ENCODE results near the gene TMIE. TPM values are rescaled to one million over a fixed set of nuclear protein-coding genes. Genes with fewer than 3 reads are reported as not detected.

TMIE gene
- polyA plus RNA-seq, 1 donor (not counting 4 experiments of a cell fraction or from before 2014, with no cell fraction given): 0.07 TPM

DNA sequence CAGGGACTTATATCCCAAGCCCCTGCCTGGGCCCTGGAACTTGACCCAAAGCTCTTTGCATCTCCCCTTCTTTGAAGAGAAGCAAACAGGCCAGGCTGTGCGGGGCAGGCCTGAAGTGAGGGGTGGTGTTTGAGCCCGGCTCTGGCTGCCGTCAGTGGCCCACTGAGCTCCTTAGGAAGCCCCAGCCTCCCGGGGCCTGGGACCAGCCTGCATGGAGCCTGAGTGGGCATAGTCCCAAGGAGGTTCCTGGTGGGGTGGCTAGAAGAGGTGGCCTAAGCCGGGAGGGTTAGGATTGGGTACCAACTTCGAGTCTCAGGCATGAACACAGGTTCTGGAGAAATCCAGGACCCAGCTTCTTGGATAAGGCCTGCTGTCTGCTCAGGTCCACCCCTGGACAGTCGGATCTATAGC, 6.4 kb downstream of the TMIE start:
- no peaks in the 10 kb centered on the region for H3K9me3 ChIP-seq (ENCODE audit: control insufficient read depth, low read depth, low read length)
- no peaks in the 10 kb centered on the region for H3K9me1 ChIP-seq (ENCODE audit: control insufficient read depth, extremely low read depth, insufficient read depth, low read length)
- no peaks in the 10 kb centered on the region for H4K20me1 ChIP-seq (ENCODE audit: control insufficient read depth, extremely low read depth, insufficient read depth, low read length)
- H3K27me3 ChIP-seq (ENCODE audit: control insufficient read depth, extremely low read depth, insufficient read depth, low read length): peaks cover 14% of the 10 kb centered on the region
- no peak overlapping the region for H3K4me2 ChIP-seq (ENCODE audit: control insufficient read depth, extremely low read depth, insufficient read depth, low read depth, low read length)
- no peak for FAIRE-seq
- H2AFZ ChIP-seq (ENCODE audit: control insufficient read depth, low read length): no peak overlapping the region
- no peaks in the 10 kb centered on the region for H3K79me2 ChIP-seq (ENCODE audit: control insufficient read depth, insufficient read depth, low read length)
- no peak overlapping the region for H3K27ac ChIP-seq (ENCODE audit: control insufficient read depth, insufficient read depth, low read length)
- no peak overlapping the region for H3K4me3 ChIP-seq (ENCODE audit: control insufficient read depth in 2 of 3, extremely low read depth in 1 of 3, insufficient read depth in 2 of 3, low read depth in 1 of 3, low read length in 3 of 3)
- TF ChIP-seq EZH2 (IDR thresholded peaks at IDR 0.05; ENCODE audit: low read length): no peak
- TF ChIP-seq, protein P1, sequence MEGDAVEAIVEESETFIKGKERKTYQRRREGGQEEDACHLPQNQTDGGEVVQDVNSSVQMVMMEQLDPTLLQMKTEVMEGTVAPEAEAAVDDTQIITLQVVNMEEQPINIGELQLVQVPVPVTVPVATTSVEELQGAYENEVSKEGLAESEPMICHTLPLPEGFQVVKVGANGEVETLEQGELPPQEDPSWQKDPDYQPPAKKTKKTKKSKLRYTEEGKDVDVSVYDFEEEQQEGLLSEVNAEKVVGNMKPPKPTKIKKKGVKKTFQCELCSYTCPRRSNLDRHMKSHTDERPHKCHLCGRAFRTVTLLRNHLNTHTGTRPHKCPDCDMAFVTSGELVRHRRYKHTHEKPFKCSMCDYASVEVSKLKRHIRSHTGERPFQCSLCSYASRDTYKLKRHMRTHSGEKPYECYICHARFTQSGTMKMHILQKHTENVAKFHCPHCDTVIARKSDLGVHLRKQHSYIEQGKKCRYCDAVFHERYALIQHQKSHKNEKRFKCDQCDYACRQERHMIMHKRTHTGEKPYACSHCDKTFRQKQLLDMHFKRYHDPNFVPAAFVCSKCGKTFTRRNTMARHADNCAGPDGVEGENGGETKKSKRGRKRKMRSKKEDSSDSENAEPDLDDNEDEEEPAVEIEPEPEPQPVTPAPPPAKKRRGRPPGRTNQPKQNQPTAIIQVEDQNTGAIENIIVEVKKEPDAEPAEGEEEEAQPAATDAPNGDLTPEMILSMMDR (optimal IDR thresholded peaks at IDR 0.05 in 1 of 3, IDR thresholded peaks at IDR 0.05 in 1 of 3, conservative IDR thresholded peaks at IDR 0.05 in 1 of 3; ENCODE audit: extremely low read depth in 1 of 3, insufficient read depth in 2 of 3, low read length in 3 of 3): no peak
- no peaks in the 10 kb centered on the region for H3K4me1 ChIP-seq (ENCODE audit: control insufficient read depth, extremely low read depth, insufficient read depth, low read length)
- DNase-seq (ENCODE audit: low read depth, low spot score): no peak
- no peaks in the 10 kb centered on the region for H3K36me3 ChIP-seq (ENCODE audit: control insufficient read depth in 2 of 2, extremely low read depth in 1 of 2, insufficient read depth in 2 of 2, low read length in 2 of 2)
- dilution Hi-C loops (cut with MboI; ENCODE audit: extremely low pct_ligation_motif_present, low sequenced_read_pairs): no loop called here
- H3K9ac ChIP-seq (ENCODE audit: control insufficient read depth, extremely low read depth, insufficient read depth, low read length): no peak overlapping the region

DNA sequence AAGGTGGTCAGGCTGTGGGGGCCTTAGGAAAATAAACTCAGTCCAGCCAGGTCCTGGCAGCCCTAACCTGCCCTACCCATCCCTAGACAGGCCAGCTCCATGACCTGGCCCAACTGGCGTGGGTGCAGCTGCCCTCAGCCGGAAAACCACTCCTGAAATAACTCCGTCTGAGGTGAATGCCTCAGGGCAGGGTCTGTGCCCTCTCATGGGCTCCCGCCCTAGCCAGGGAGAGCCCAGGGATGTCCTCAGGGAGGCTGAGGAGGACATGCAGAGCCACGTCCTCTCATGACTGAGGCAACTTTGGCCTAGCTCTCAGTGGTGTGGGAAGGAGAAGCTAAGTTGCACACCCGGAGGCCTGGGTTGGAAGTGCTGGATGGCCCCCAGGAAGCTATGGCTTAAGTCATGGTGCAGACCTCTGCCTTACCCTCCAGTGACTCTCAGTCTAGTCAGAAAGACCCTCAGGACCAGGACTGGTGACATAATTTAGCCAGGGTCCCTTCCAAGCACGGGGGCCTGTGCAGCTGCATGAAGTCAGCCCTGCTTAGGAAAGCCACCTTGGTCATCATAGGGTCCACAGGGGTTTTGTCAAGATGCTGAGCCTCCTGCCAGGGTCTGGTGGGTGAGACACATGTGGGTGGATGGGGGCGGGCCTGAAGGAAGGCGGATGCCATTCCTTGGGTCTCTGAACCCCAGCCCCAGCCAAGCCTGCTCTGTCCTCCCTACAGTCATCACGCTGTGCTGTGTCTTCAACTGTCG, 7.4 kb downstream of the TMIE start:
- Histone ChIP-seq H3K9ac (ENCODE audit: control insufficient read depth, extremely low read depth, insufficient read depth, low read length) (no peak overlapping the region), H4K20me1 (ENCODE audit: control insufficient read depth, extremely low read depth, insufficient read depth, low read length) (no peaks in the 10 kb centered on the region), H3K27ac (ENCODE audit: control insufficient read depth, insufficient read depth, low read length) (no peak overlapping the region), H3K27me3 (ENCODE audit: control insufficient read depth, extremely low read depth, insufficient read depth, low read length) (peaks cover 5% of the 10 kb centered on the region), H3K4me1 (ENCODE audit: control insufficient read depth, extremely low read depth, insufficient read depth, low read length) (peaks cover 2% of the 10 kb centered on the region), H2AFZ (ENCODE audit: control insufficient read depth, low read length) (no peak overlapping the region), H3K4me2 (ENCODE audit: control insufficient read depth, extremely low read depth, insufficient read depth, low read depth, low read length) (no peak overlapping the region), H3K9me1 (ENCODE audit: control insufficient read depth, extremely low read depth, insufficient read depth, low read length) (no peaks in the 10 kb centered on the region), H3K9me3 (ENCODE audit: control insufficient read depth, low read depth, low read length) (no peaks in the 10 kb centered on the region), H3K36me3 (ENCODE audit: control insufficient read depth in 2 of 2, extremely low read depth in 1 of 2, insufficient read depth in 2 of 2, low read length in 2 of 2) (no peaks in the 10 kb centered on the region), H3K4me3 (ENCODE audit: control insufficient read depth in 2 of 3, extremely low read depth in 1 of 3, insufficient read depth in 2 of 3, low read depth in 1 of 3, low read length in 3 of 3) (no peak overlapping the region), H3K79me2 (ENCODE audit: control insufficient read depth, insufficient read depth, low read length) (no peaks in the 10 kb centered on the region)
- dilution Hi-C loops (cut with MboI; ENCODE audit: extremely low pct_ligation_motif_present, low sequenced_read_pairs): no loop called here
- no peak for TF ChIP-seq EZH2 (IDR thresholded peaks at IDR 0.05; ENCODE audit: low read length)
- TF ChIP-seq, protein P1 (optimal IDR thresholded peaks at IDR 0.05 in 1 of 3, IDR thresholded peaks at IDR 0.05 in 1 of 3, conservative IDR thresholded peaks at IDR 0.05 in 1 of 3; ENCODE audit: extremely low read depth in 1 of 3, insufficient read depth in 2 of 3, low read length in 3 of 3): peak in 2 of 3 experiments; percentile 4 to 7
- FAIRE-seq (no peak), DNase-seq (ENCODE audit: low read depth, low spot score) (no peak)
